Brain microvascular endothelial cell (primary cell): ENCODE data around the gene AHDC1.

Source experiments
- DNase-seq: peaks from one replicate; pipeline ENCODE4 v3.0.0-alpha.2; 2020
- H3K27ac ChIP-seq: fragments of 250-450 bp; sonication (Bioruptor Pico); 2 replicates; pipeline ENCODE4 v1.5.1; 2020; ENCODE audit warnings: mild to moderate bottlenecking, moderate library complexity
- H3K27me3 ChIP-seq: fragments of 250-450 bp; sonication (Bioruptor Pico); replicated peaks from 2 replicates; pipeline ENCODE4 v1.5.1; 2020; ENCODE audit warnings: mild to moderate bottlenecking
- H3K36me3 ChIP-seq: fragments of 250-450 bp; sonication (Bioruptor Pico); replicated peaks from 2 replicates; pipeline ENCODE4 v1.5.1; 2020; ENCODE audit warnings: mild to moderate bottlenecking
- H3K4me3 ChIP-seq: 2 replicates; pipeline ENCODE4 v1.5.1; 2011; ENCODE audit warnings: low read depth, mild to moderate bottlenecking, control low read depth, low read length, moderate library complexity
- CTCF ChIP-seq: IDR thresholded peaks from 2 replicates; pipeline ENCODE4 v1.5.1; 2011; ENCODE audit warnings: low read depth, mild to moderate bottlenecking, moderate library complexity, low read length, control low read depth, inconsistent platforms; ENCODE audit errors: missing control alignments
- in situ Hi-C: cut with HindIII; loops from 2 replicates; pipeline ENCODE4 v1.10.0; 2017; ENCODE audit warnings: low sequenced_read_pairs, low pct_ligation_motif_present

Gene AHDC1

DNA sequence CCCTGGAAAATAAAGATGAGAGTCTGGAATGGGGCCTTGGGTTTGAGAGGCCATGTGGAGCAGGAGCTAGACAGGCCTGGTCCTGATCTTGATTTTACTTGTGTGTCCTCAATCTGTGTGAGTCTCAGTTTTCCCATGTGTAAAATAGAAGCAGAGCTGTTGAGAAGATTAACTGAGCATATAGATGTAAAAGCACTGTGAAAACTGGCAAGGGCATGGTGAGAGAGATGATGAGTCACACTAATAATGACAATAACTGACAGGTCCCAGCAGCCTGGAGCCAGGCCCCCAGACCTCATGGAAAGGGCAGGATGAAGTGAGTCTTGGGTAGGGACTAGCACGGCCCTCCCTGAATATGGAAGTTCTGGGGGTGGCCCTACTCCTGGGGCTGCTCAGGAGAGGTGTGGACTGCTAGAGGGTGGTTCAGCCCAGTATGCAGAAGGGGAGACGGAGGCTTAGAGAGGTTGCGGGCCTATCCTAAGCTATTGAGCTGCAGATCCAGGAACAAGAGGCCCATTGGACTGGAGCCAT, 2.8 kb upstream of the AHDC1 start:
- no peak overlapping the region for H3K4me3 ChIP-seq
- DNase-seq: no peak
- no peaks in the 10 kb centered on the region for H3K36me3 ChIP-seq
- no peak for TF ChIP-seq CTCF
- in situ Hi-C loops: no loop called here
- peaks cover 3% of the 10 kb centered on the region for H3K27me3 ChIP-seq
- no peak overlapping the region for H3K27ac ChIP-seq

DNA sequence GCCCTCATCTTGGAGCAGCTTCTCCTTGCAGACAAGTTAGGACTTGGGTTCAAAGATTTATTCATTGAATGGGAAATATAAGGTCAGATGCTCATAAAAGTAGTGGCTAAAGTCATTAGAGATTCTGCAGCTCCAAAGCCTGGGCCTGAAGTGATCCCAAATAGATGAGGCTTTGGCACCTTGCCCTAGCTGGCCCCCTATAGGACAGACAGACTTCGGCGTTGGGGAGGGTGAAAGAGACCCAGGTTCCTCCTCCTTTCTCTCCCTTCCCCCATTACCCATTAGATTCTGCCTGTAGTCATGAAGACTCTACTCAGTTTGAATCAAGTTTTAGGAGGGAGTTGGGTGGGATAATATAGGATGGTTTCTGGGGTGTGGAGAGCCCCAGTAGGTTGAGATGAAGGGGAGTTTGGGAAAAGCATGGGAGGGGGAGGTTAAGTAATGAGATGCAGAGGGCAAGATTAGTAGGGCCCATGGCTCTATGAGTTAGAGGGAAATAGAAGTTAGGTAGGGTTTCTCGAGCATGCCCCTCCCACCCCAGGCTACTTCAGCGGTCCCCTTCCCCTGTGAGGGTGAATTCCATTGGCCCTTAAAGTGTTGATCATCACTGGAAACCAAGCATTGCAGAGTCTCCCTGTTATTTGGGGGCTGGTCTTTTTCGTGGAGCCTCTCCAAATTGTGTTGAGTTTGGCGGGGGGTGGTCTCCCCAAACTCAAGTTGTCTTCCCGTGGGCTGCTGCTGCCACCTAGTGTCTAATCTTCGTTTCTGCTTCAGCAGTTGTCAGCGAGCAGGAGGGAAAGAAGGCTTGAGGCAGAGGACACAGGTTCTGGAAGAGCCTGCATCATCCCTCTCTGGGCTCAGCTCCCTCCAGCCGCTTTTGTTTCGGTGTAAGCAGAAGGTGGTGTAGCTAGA, 2.1 kb upstream of the AHDC1 start:
- Histone ChIP-seq H3K36me3 (no peaks in the 10 kb centered on the region), H3K27me3 (peaks cover 2% of the 10 kb centered on the region), H3K27ac (no peak overlapping the region), H3K4me3 (no peak overlapping the region)
- peak; percentile 90 for TF ChIP-seq CTCF
- DNase-seq: no peak
- in situ Hi-C loops: no loop called here

- in situ Hi-C loops: no loop called here
- no peak for TF ChIP-seq CTCF
- no peak for DNase-seq
- Histone ChIP-seq H3K27me3 (no peaks in the 10 kb centered on the region), H3K27ac (no peak overlapping the region), H3K36me3 (no peaks in the 10 kb centered on the region), H3K4me3 (no peak overlapping the region)
Measured at GRCh38 chr1:27605300-27605766, 1.4 kb upstream of the AHDC1 start.

DNA sequence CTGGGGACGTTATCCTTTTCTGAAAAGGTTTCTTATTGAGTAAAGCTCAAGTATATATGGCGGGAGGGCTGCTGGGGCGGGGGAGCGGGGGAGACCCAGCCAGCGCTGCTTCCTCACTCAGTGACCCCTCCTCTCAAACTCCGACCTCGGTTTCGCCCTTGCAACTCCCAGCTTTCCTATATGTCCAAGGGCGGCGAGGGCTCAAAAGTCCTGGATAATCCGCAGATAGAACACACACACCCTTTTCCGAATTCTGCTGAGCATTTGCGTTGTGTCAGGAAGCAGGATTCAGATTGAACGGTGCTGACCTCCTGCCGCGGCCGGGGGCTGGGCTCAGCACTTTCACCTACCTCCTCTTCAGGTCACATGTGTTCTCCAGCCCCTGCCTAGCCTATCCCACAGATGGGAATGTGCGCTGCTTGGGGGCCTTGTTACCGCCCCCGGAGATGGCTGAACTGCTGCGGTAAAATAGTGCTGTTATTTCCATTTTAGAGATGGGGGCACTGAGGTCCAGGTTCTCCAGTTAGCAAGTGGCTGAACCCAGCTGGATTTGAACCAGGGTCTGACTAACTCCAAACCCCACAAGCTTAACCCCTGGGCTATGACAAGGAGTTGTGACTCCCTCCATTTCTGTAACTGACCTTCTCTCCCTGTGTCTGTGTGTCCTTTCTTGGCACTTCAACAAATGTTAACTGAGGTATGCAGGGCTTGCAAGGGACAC, 795 bp upstream of the AHDC1 start:
- Histone ChIP-seq H3K27me3 (no peaks in the 10 kb centered on the region), H3K4me3 (peak overlapping the region; percentile 85), H3K27ac (no peak overlapping the region), H3K36me3 (no peaks in the 10 kb centered on the region)
- no peak for TF ChIP-seq CTCF
- no peak for DNase-seq
- in situ Hi-C loops: no loop called here

DNA sequence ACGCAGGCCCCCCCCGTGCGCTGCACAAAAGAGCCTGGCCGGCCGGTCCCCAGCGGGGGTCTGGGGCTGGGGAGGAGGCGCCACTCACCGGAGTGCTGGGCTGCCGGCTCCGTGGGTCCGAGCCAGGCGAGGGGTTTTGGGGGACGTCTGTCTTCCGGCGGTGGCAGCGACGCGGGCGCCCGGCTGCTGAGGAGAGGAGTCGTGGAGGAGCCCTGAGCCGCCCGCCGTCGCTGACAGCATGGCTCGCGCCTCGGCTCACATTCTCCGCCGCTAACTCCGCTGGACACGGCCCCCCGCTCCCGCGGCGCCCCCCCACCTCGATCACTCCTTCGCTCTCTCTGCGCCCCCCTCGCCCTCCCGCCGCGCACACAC, 649 bp downstream of the AHDC1 start:
- Histone ChIP-seq H3K27me3 (no peaks in the 10 kb centered on the region), H3K4me3 (peak overlapping the region; percentile 85), H3K36me3 (no peaks in the 10 kb centered on the region), H3K27ac (no peak overlapping the region)
- no peak for TF ChIP-seq CTCF
- in situ Hi-C loops: no loop called here
- no peak for DNase-seq
